ENCODE data around the gene CBR1.

DNA sequence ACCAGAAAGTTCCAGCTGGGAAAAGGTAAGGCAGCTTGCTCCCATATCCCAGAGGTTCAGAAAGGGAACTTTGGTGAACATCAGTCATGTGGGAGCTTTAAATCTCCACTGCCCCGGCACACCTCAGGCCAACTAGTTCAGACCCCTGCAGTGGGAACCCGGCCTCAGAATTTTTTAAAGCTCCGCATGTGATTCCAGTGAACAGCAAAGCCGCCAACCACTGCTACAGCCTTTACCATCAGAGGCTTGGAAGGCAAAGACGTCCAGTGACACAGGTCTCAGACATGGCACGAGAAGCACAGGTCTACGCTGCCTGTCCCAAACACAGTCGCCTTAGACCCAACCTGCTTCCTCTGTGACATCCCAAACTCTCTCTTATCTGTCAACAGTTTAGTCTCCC, 40.5 kb upstream of the CBR1 start:
- TF ChIP-seq ESRRA (IDR thresholded peaks at IDR 0.05; ENCODE audit: low read length) (no peak), PAX8 (IDR thresholded peaks at IDR 0.05) (no peak), POLR2AphosphoS5 (IDR thresholded peaks at IDR 0.05; ENCODE audit: low read length) (no peak), ATF7 (IDR thresholded peaks at IDR 0.05; ENCODE audit: low read depth) (no peak)
- TF ChIP-seq, protein P1, sequence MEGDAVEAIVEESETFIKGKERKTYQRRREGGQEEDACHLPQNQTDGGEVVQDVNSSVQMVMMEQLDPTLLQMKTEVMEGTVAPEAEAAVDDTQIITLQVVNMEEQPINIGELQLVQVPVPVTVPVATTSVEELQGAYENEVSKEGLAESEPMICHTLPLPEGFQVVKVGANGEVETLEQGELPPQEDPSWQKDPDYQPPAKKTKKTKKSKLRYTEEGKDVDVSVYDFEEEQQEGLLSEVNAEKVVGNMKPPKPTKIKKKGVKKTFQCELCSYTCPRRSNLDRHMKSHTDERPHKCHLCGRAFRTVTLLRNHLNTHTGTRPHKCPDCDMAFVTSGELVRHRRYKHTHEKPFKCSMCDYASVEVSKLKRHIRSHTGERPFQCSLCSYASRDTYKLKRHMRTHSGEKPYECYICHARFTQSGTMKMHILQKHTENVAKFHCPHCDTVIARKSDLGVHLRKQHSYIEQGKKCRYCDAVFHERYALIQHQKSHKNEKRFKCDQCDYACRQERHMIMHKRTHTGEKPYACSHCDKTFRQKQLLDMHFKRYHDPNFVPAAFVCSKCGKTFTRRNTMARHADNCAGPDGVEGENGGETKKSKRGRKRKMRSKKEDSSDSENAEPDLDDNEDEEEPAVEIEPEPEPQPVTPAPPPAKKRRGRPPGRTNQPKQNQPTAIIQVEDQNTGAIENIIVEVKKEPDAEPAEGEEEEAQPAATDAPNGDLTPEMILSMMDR (IDR thresholded peaks at IDR 0.05 in 2 of 3, conservative IDR thresholded peaks at IDR 0.05 in 1 of 3; ENCODE audit: control insufficient read depth in 2 of 3, extremely low read depth in 1 of 3, insufficient read depth in 1 of 3, low read depth in 3 of 3, low read length in 3 of 3): no peak
- TF ChIP-seq, protein P2, sequence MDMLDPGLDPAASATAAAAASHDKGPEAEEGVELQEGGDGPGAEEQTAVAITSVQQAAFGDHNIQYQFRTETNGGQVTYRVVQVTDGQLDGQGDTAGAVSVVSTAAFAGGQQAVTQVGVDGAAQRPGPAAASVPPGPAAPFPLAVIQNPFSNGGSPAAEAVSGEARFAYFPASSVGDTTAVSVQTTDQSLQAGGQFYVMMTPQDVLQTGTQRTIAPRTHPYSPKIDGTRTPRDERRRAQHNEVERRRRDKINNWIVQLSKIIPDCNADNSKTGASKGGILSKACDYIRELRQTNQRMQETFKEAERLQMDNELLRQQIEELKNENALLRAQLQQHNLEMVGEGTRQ (IDR thresholded peaks at IDR 0.05; ENCODE audit: borderline replicate concordance, low read depth, low read length): no peak
